GM21447 (cell line): ENCODE results near the gene NEU1.
"Not testable (repeated sequence)": the region's sequence is repeated elsewhere in the genome, so short reads cannot be mapped to it uniquely, and the experiment has no call there.

Source experiments
- ATAC-seq: cut with Tn5 transposase; IDR thresholded peaks from one replicate; pipeline ENCODE4 v1.9.1; 2021; ENCODE audit not compliant: unreplicated experiment

NEU1 gene

GRCh38 chr6:31847276-31847978, 15.2 kb downstream of the NEU1 start:
- no peak for ATAC-seq

GRCh38 chr6:31844507-31844906, 18.1 kb downstream of the NEU1 start:
- ATAC-seq: no peak

- no peak for ATAC-seq
Observed at GRCh38 chr6:31842053-31842452, 20.6 kb downstream of the NEU1 start.

DNA sequence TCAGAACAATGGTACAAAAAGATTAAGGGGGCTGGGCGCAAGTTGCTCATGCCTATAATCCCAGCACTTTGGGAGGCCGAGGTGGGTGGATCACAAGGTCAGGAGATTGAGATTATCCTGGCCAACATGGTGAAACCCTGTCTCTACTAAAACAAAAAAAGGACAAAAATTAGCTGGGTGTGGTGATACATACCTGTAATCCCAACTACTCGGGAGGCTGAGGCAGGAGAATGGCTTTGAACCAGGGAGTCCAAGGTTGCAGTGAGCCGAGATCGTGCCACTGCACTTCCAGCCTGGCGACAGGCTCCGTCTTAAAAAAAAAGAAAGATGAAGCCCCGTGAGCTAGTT, 22.9 kb downstream of the NEU1 start:
- not testable (repeated sequence) for ATAC-seq

- ATAC-seq: no peak
Observed at GRCh38 chr6:31838968-31839367, 23.7 kb downstream of the NEU1 start.

GRCh38 chr6:31838114-31838553, 24.5 kb downstream of the NEU1 start:
- ATAC-seq: not testable (repeated sequence)

- ATAC-seq: no peak
Observed at GRCh38 chr6:31837369-31838113, 25.1 kb downstream of the NEU1 start.

- ATAC-seq: no peak
Observed at GRCh38 chr6:31836474-31837368, 25.9 kb downstream of the NEU1 start.

DNA sequence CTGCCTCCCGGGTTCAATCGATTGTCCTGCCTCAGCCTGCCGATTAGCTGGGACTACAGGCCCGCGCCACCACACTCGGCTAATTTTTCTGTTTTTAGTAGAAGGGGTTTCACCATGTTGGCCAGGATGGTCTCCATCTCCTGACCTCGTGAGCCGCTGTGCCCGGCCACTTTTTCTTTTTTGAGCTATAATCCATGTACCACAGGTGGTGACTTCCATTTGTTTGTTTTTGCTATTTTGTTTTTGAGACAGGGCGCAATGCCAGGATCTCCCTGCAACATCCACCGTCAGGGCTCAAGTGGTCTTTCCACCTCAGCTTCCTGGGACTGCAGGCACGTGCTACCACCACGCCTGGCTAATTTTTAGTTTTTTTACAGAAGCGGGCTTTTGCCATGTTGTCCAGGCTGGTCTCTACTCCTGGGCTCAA, 26.6 kb downstream of the NEU1 start:
- no peak for ATAC-seq

DNA sequence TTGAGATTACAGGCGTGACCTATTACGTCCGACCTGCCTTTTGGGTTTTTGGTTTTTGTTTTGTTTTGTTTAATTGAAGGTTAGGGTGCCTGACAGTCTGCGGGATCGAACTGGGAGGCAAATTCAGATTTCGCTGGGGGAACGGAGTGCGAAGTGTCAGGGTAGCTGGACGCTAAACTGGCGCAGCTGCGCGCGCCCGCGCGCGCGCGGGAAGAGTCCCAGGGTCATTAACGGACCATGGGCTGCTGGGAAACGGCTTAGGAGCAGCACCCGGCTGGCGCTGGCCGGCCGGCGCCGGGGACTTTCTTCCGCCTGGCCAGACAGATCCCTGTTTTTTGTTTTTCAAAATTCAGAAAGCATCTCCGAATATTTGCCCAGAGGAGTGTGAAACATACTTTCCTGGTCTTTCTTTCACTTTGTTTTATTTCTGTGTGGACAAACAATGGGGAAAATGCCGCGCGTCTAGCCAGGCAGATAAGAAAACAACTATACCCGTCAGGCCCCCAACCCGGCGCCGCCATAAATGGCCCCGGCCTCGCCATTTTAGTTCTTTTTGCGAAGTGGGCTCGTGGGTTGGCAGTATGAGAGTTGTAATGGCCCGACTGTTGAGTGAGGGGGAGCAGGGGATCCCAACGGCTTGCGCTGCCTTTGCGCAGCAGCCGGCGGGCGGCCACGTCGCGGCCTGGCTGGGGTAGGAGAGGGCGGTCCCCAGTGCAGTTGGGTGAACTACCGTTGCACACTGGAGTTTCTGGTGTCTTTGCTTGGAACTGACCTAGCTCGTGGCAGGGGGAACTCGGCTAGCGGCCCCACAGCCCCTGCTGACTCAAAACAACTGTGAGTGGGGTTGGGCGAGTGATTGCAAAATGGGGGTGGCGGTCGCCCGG, 28.0 kb downstream of the NEU1 start:
- ATAC-seq: peak; percentile 39

GRCh38 chr6:31831350-31832215, 31.0 kb downstream of the NEU1 start:
- ATAC-seq: no peak

DNA sequence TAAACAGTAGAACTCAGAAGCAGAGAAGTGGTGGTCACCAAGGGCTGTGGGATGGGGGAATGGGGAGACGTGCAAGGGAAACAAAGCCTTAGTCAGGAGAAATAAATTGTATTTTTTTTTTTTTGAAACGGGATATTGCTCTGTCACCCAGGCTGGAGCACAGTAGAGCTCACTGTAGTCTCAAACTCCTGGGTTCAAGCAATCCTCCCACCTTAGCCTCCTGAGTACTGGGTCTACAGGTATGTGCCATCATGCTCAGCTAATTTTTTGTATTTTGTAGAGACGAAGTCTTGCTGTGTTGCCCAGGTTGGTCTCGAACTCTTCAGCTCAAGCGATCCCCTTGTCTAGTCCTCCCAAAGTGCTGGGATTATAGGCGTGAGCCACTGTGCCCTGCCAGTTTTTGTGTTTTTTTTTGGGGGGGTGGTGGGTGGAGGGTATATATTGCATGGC, 31.7 kb downstream of the NEU1 start:
- no peak for ATAC-seq

DNA sequence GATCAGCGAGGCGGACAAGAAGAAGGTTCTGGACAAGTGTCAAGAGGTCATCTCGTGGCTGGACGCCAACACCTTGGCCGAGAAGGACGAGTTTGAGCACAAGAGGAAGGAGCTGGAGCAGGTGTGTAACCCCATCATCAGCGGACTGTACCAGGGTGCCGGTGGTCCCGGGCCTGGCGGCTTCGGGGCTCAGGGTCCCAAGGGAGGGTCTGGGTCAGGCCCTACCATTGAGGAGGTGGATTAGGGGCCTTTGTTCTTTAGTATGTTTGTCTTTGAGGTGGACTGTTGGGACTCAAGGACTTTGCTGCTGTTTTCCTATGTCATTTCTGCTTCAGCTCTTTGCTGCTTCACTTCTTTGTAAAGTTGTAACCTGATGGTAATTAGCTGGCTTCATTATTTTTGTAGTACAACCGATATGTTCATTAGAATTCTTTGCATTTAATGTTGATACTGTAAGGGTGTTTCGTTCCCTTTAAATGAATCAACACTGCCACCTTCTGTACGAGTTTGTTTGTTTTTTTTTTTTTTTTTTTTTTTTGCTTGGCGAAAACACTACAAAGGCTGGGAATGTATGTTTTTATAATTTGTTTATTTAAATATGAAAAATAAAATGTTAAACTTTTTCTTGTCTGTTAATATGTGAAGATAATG, 32.9 kb downstream of the NEU1 start:
- ATAC-seq: no peak

- peak; percentile 65 for ATAC-seq
Observed at GRCh38 chr6:31827286-31828079, 35.1 kb downstream of the NEU1 start, which contains the start of gene HSPA1B. Gene HSPA1B (plus strand): TSS chr6:31827738. CDS start chr6:31827951, 213 bp downstream.

- ATAC-seq: peak; percentile 16
Observed at GRCh38 chr6:31826793-31827285, 35.8 kb downstream of the NEU1 start.

DNA sequence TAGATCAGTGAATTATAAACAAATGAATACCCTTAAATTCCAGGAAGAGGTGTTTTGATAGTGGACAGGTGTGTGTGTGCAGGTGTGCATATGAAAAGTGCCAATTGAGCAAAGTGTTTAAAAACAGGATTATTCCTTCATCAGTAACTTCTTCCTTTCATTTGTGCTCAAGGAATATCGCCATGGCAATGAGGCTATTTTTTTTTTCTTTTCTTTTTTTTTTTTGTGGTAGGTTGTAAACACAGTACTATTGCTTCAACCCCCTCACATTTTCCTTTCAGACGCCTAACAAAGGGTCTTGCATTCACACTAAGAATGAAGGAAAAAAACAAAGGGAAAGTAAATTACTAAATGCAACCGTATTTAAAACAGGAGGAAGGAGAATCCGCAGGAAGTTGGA, 37.1 kb downstream of the NEU1 start:
- no peak for ATAC-seq

DNA sequence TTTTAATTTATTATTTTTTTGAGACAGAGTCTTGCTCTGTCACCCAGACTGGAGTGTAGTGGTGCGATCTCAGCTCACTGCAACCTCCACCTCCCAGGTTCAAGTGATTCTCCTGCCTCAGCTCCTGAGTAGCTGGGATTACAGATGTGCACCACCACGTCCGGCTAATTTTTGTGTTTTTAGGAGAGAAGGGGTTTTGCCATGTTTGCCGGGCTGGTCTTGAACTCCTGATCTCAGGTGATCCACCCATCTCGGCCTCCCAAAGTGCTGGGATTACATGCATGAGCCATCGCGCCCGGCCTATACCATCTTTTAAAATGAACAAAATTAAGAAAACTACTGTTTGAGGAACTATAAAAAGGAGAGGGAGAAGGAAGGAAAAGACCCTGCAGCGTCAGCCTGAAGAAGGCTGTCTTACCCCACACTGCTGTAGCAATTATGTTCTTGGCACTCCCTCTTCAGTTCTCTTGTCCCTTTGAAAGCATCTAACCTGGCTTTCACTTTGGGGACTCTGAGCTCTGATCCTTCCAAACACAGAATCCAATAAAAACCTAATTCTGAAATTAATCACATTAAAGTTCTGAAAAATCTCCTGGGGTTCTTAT, 38.9 kb downstream of the NEU1 start:
- ATAC-seq: not testable (repeated sequence)
